Peyer's patch (tissue), 4 donors: ENCODE measurements around the gene RPS6KB1. TPM values are rescaled to one million over a fixed set of nuclear protein-coding genes. Genes with fewer than 3 reads are reported as not detected.
"Not testable (repeated sequence)": the region's sequence is repeated elsewhere in the genome, so short reads cannot be mapped to it uniquely, and the experiment has no call there.

Experiments used
- DNase-seq, 3 donors: peaks; one replicate each; pipeline ENCODE4 v3.0.0-alpha.2; 2017 to 2019
- H3K27ac ChIP-seq, 4 donors: fragments of 200-600 bp; sonication (generic); one replicate each; pipeline ENCODE4 v1.5.1; 2016 to 2019
- H3K27me3 ChIP-seq, 2 donors: fragments of 200-600 bp; sonication (generic); one replicate each; pipeline ENCODE4 v1.5.1; 2019
- H3K36me3 ChIP-seq, 3 donors: fragments of 200-600 bp; sonication (generic); one replicate each; pipeline ENCODE4 v1.5.1; 2016 to 2019
- H3K4me1 ChIP-seq, 4 donors: fragments of 200-600 bp; sonication (generic); one replicate each; pipeline ENCODE4 v1.5.1; 2016 to 2019
- H3K4me3 ChIP-seq, 4 donors: fragments of 200-600 bp; sonication (generic); 1 replicate in 3 of 4; 2 replicates in 1 of 4; pipeline ENCODE4 v1.5.1; 2016 to 2019; ENCODE audit warnings: mild to moderate bottlenecking in 1 of 4
- H3K9me3 ChIP-seq, 4 donors: fragments of 200-600 bp; sonication (generic); one replicate each; pipeline ENCODE4 v1.5.1; 2016 to 2019; ENCODE audit warnings: mild to moderate bottlenecking in 1 of 4
- CTCF ChIP-seq, 6 experiments: fragments of 450-650 bp in 4 of 6; fragments of 200-600 bp in 2 of 6; sonication (generic) in 1 of 6; IDR thresholded peaks; one replicate each; pipeline ENCODE4 v1.5.1; 2017 to 2019; ENCODE audit warnings: antibody characterized with exemption in 6 of 6, mild to moderate bottlenecking in 3 of 6, moderate library complexity in 1 of 6
- POLR2A ChIP-seq, 2 donors: fragments of 450-650 bp; IDR thresholded peaks; one replicate each; pipeline ENCODE4 v1.5.1; 2017; ENCODE audit warnings: antibody characterized with exemption in 2 of 2, mild to moderate bottlenecking in 2 of 2, moderate library complexity in 2 of 2
- total RNA-seq, 4 donors: library from RNA; depleted of rRNA; stranded (reverse); fragments of >200 nt; gene quantifications; one replicate each; pipeline ENCODE4 v1.1.0, GENCODE V29; 2016

The RPS6KB1 gene
- total RNA-seq, 4 donors from 2014 or later, result 21.5 to 43.0 (median 29.9) TPM

GRCh38 chr17:59869941-59870218 lies 23.0 kb upstream of the RPS6KB1 start:
- Histone ChIP-seq H3K27me3 (no peaks in the 10 kb centered on the region), H3K27ac (no peak overlapping the region), H3K4me1 (no peaks in the 10 kb centered on the region), H3K9me3 (no peaks in the 10 kb centered on the region), H3K4me3 (no peak overlapping the region), H3K36me3 (peaks cover 0 to 34% (median 0%) of the 10 kb centered on the region in 3 donors)
- TF ChIP-seq POLR2A (IDR thresholded peaks at IDR 0.05) (no peak), CTCF (IDR thresholded peaks at IDR 0.05) (no peak)
- DNase-seq, result no peak

GRCh38 chr17:59870482-59870881 lies 22.4 kb upstream of the RPS6KB1 start:
- H3K4me1 ChIP-seq, result no peaks in the 10 kb centered on the region

DNA sequence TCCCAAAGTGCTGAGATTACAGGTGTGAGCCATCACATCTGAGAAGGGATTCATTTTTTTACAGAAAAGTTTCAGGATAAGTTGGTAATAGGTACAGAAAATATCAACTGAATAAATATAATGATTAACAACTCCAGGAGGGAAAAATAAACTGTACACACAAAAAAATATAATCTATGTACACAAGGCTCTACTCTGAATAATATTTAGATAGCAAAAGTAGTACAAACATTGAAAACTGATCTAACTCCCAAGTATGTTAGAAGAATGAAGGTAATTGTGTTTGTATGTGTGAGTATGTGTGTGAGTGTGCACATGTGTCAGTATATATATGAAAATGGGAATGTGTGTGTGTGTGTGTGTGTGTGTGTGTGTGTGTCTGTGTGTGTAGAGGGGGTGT lies 20.6 kb upstream of the RPS6KB1 start:
- peaks cover 0 to 44% (median 0%) of the 10 kb centered on the region in 3 donors for H3K36me3 ChIP-seq
- no peak overlapping the region for H3K4me3 ChIP-seq
- TF ChIP-seq CTCF (IDR thresholded peaks at IDR 0.05) (no peak), POLR2A (IDR thresholded peaks at IDR 0.05) (no peak)
- H3K4me1 ChIP-seq, result no peaks in the 10 kb centered on the region
- no peaks in the 10 kb centered on the region for H3K27me3 ChIP-seq
- H3K27ac ChIP-seq, result no peak overlapping the region
- DNase-seq, result no peak
- no peaks in the 10 kb centered on the region for H3K9me3 ChIP-seq

More at GRCh38 chr17:59870482-59870881, 22.4 kb upstream of the RPS6KB1 start:
- H3K27me3 ChIP-seq, result no peaks in the 10 kb centered on the region
- no peak overlapping the region for H3K27ac ChIP-seq
- no peak overlapping the region for H3K4me3 ChIP-seq
- peaks cover 0 to 36% (median 0%) of the 10 kb centered on the region in 3 donors for H3K36me3 ChIP-seq
- TF ChIP-seq POLR2A (IDR thresholded peaks at IDR 0.05) (no peak), CTCF (IDR thresholded peaks at IDR 0.05) (no peak)
- DNase-seq, result peak in 2 of 3 donors; percentile 7 to 34
- H3K9me3 ChIP-seq, result no peaks in the 10 kb centered on the region

DNA sequence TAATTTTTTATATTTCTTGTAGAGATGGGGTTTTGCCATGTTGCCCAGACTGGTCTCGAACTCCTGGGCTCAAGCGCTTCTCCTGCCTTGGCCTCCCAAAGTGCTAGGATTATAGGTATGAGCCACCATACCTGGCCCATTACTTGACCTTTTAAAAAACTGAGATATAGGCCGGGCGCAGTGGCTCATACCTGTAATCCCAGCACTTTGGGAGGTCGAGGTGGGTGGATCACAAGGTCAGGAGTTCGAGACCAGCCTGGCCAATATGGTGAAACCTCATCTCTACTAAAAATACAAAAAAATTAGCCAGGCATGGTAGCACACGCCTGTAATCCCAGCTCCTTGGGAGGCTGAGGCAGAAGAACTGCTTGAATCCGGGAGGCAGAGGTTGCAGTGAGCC lies 19.5 kb upstream of the RPS6KB1 start:
- H3K27ac ChIP-seq, H3K27me3 ChIP-seq, H3K4me1 ChIP-seq, H3K9me3 ChIP-seq, DNase-seq, H3K4me3 ChIP-seq: not testable (repeated sequence)
- peaks cover 0 to 51% (median 0%) of the 10 kb centered on the region in 3 donors for H3K36me3 ChIP-seq

DNA sequence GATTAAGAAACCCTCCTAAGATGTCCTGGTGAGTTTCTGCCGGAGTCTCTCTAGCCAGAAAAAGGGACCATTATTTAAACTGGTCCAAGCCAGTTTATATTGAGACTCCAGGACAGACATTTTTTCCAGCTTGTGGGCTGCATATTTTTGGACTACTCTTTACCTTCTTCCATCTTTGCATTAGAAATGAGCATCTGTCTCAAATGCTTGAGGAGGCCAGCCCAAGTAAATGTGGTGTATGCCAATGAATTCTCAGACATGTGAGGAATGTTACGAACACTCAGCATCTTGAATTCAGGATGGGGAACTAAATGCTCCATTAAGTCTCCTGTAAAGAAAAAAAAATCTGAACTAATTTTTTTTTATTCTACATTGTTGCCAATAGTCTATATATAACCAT lies 18.5 kb upstream of the RPS6KB1 start:
- no peaks in the 10 kb centered on the region for H3K9me3 ChIP-seq
- peaks cover 0 to 58% (median 0%) of the 10 kb centered on the region in 3 donors for H3K36me3 ChIP-seq
- H3K27ac ChIP-seq, result no peak overlapping the region
- TF ChIP-seq CTCF (IDR thresholded peaks at IDR 0.05) (no peak), POLR2A (IDR thresholded peaks at IDR 0.05) (no peak)
- H3K4me3 ChIP-seq, result no peak overlapping the region
- H3K4me1 ChIP-seq, result no peaks in the 10 kb centered on the region
- no peaks in the 10 kb centered on the region for H3K27me3 ChIP-seq
- DNase-seq, result no peak

DNA sequence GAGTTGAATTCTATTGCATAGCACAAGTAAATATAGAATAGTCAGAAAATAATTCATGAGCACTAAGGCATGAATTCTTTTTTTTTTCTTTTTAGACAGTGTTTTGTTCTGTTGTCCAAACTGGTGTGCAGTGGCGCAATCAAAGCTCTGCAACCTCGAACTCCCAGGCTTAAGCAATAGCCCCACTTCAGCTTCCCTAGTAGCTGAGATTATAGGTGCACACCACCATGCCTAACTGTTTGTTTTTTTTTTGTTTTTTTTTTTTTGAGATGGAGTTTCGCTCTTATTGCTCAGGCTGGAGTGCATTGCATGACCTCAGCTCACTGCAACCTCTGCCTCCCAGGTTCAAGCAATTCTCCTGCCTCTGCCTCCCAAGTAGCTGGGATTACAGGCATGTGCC lies 16.8 kb upstream of the RPS6KB1 start:
- no peak for TF ChIP-seq CTCF (IDR thresholded peaks at IDR 0.05)
- no peak for TF ChIP-seq POLR2A (IDR thresholded peaks at IDR 0.05)
- peaks cover 0 to 75% (median 0%) of the 10 kb centered on the region in 3 donors for H3K36me3 ChIP-seq
- H3K27ac ChIP-seq, result no peak overlapping the region
- H3K4me3 ChIP-seq, result no peak overlapping the region
- H3K4me1 ChIP-seq, result no peaks in the 10 kb centered on the region
- no peaks in the 10 kb centered on the region for H3K27me3 ChIP-seq
- DNase-seq, result peak in 1 of 3 donors; percentile 3
- no peaks in the 10 kb centered on the region for H3K9me3 ChIP-seq
